K562 (cell line): ENCODE data around the gene DYRK1A. TPM values are rescaled to one million over a fixed set of nuclear protein-coding genes. Genes with fewer than 3 reads are reported as not detected.

Experiments used
- ATAC-seq: fragments of 200-7000 bp; cut with Tn5 transposase; 3 replicates; pipeline ENCODE4 v1.9.1; 2020; ENCODE audit warnings: moderate library complexity
- BruUV-seq: library from RNA; stranded (reverse); fragments of 400-500 nt; replicated peaks from 2 replicates; lab custom pipeline; 2021; lab: Mats Ljungman, UMichigan
- CTCF ChIA-PET: fragments of 300-600 bp; formaldehyde crosslinking; extraction: SDS; loops from one replicate; lab custom pipeline; 2021; ENCODE audit warnings: low intra/inter-chr PET ratio; lab: Yijun Ruan, JAX
- POLR2A ChIA-PET: fragments of 300-600, 350-650 bp; sonication (Branson Sonifier 250); formaldehyde crosslinking; extraction: SDS; loops from one replicate; lab custom pipeline; 2021; ENCODE audit warnings: antibody characterized with exemption, inconsistent platforms; lab: Yijun Ruan, JAX
- DNase-seq, 4 experiments: peaks; one replicate each; pipeline versions ENCODE4 v3.0.0 to v3.0.0-alpha.2; 2011 to 2018; ENCODE audit warnings: low spot score in 3 of 4, mixed read lengths in 3 of 4; ENCODE audit errors: extremely low read depth in 1 of 4
- FAIRE-seq: peaks from 2 replicates; lab custom pipeline; 2011; peaks lifted over from hg19 to GRCh38; lab: Jason Lieb, UNC
- H2AFZ ChIP-seq: 2 replicates; pipeline ENCODE4 v1.6.0; 2011; ENCODE audit warnings: low read depth, low read length, control low read depth, inconsistent platforms
- H3K27ac ChIP-seq: fragments of 200-600 bp; 3 replicates; pipeline ENCODE4 v1.8.0; 2011; ENCODE audit warnings: low read depth, mild to moderate bottlenecking, control low read depth, inconsistent platforms, low read length, moderate library complexity, mixed read lengths; ENCODE audit errors: extremely low read depth
- H3K27me3 ChIP-seq, 2 experiments: fragments of 300-600 bp in 1 of 2; 2 replicates in 1 of 2; 3 replicates in 1 of 2; pipeline versions ENCODE4 v1.6.0 to v1.8.0; 2011; ENCODE audit warnings: inconsistent platforms in 2 of 2, low read length in 2 of 2, mild to moderate bottlenecking in 1 of 2, mixed read lengths in 1 of 2, moderate library complexity in 1 of 2; ENCODE audit not compliant: control insufficient read depth in 2 of 2, insufficient read depth in 2 of 2
- H3K36me3 ChIP-seq: fragments of 300-600 bp; 3 replicates; pipeline ENCODE4 v1.8.0; 2011; ENCODE audit warnings: mild to moderate bottlenecking, low read length, inconsistent platforms; ENCODE audit not compliant: control insufficient read depth, insufficient read depth
- H3K4me1 ChIP-seq, 2 experiments: fragments of 200-600 bp in 1 of 2; replicated peaks in 1 of 2; 2 replicates in 1 of 2; 3 replicates in 1 of 2; pipeline versions ENCODE4 v1.5.1 to v1.8.0; 2011; ENCODE audit warnings: inconsistent platforms in 2 of 2, low read length in 2 of 2, mild to moderate bottlenecking in 1 of 2, mixed read lengths in 1 of 2, moderate library complexity in 1 of 2; ENCODE audit not compliant: control insufficient read depth in 2 of 2, insufficient read depth in 2 of 2
- H3K4me2 ChIP-seq: 2 replicates; pipeline ENCODE4 v1.6.1; 2011; ENCODE audit warnings: low read length, control low read depth, inconsistent platforms, mixed read lengths; ENCODE audit not compliant: insufficient read depth
- H3K4me3 ChIP-seq: fragments of 200-600 bp; sonication (generic), shearing (Covaris generic); 2 replicates; pipeline ENCODE4 v1.5.1; 2016; ENCODE audit warnings: control low read depth, inconsistent platforms
- H3K79me2 ChIP-seq: fragments of 200-600 bp; 3 replicates; pipeline ENCODE4 v1.8.0; 2011; ENCODE audit warnings: low read length, inconsistent platforms; ENCODE audit not compliant: control insufficient read depth, insufficient read depth
- H3K9ac ChIP-seq, 2 experiments: 2 replicates each; pipeline versions ENCODE4 v1.6.0 to v1.6.1; 2011; ENCODE audit warnings: low read depth in 2 of 2, low read length in 2 of 2, control low read depth in 1 of 2, inconsistent platforms in 1 of 2, mild to moderate bottlenecking in 1 of 2, mixed read lengths in 1 of 2; ENCODE audit not compliant: insufficient read depth in 1 of 2
- H3K9me1 ChIP-seq: one replicate; pipeline ENCODE4 v1.6.0; 2011; ENCODE audit warnings: inconsistent platforms, mild to moderate bottlenecking, low read length, moderate library complexity; ENCODE audit not compliant: control insufficient read depth, insufficient read depth
- H3K9me3 ChIP-seq: replicated peaks from 2 replicates; pipeline ENCODE4 v1.5.1; 2011; ENCODE audit warnings: low read depth, low read length, inconsistent platforms; ENCODE audit not compliant: control insufficient read depth, insufficient read depth
- H4K20me1 ChIP-seq: replicated peaks from 2 replicates; pipeline ENCODE4 v1.6.1; 2011; ENCODE audit warnings: low read length, inconsistent platforms, mixed read lengths; ENCODE audit not compliant: control insufficient read depth, insufficient read depth
- KDM1A ChIP-seq, 2 experiments: fragments of 450-650 bp; IDR thresholded peaks; 2 replicates each; pipeline ENCODE4 v1.6.1; 2016; ENCODE audit warnings: mild to moderate bottlenecking in 2 of 2
- MEIS2 ChIP-seq: fragments of 450-650 bp; IDR thresholded peaks from 2 replicates; pipeline ENCODE4 v1.6.1; 2014; ENCODE audit warnings: mild to moderate bottlenecking; ENCODE audit not compliant: partially characterized antibody
- ZBTB33 ChIP-seq: sonication (generic); formaldehyde crosslinking; IDR thresholded peaks from 2 replicates; pipeline ENCODE4 v1.8.1; 2023; ENCODE audit warnings: mild to moderate bottlenecking, missing genetic modification reagents
- ZFP1 ChIP-seq: fragments of 450-650 bp; formaldehyde crosslinking; IDR thresholded peaks from 2 replicates; pipeline ENCODE4 v1.4.0; 2020; ENCODE audit warnings: mild to moderate bottlenecking, mixed read lengths
- WGBS: fragments of 100-300 bp; shearing (Covaris generic); methylation state at CpG from one replicate; pipeline ENCODE4 v1.1.6; 2016; ENCODE audit warnings: low coverage, mixed read lengths; ENCODE audit not compliant: insufficient coverage; ENCODE audit errors: missing lambda C conversion rate; 5-methylcytosine and 5-hydroxymethylcytosine counted together
- in situ Hi-C: fragments of 300-500 bp; cut with MboI; formaldehyde crosslinking; loops from 4 replicates; pipeline ENCODE4 v1.15.0; 2018; ENCODE audit warnings: inconsistent platforms, mixed read lengths
- intact Hi-C: fragments of 100-400 bp; cut with micrococcal nuclease; formaldehyde crosslinking; loops from 2 replicates; pipeline ENCODE4 v1.14.2; 2022
- polyA plus RNA-seq, 8 experiments: library from polyadenylated mRNA; depleted of rRNA in 4 of 8; stranded (reverse) in 5 of 8; unstranded in 3 of 8; fragments of >200 nt; fragmentation: Nextera tagmentation in 2 of 8; fragmentation: Illumina TruSeq in 1 of 8; extraction: Ambion mirVana in 2 of 8; extraction: Trizol in 1 of 8; gene quantifications; 2 replicates each; pipeline versions ENCODE4 v1.2.1 to v1.2.3, GENCODE V29; 2011 to 2014; ENCODE audit warnings: inconsistent platforms in 1 of 8, missing spikeins in 1 of 8
- total RNA-seq, 7 experiments: library from RNA; depleted of rRNA in 6 of 7; stranded (reverse); fragments of >200 nt in 6 of 7; fragmentation: Illumina TruSeq in 2 of 7; extraction: Trizol in 2 of 7; gene quantifications; 2 replicates each; pipeline versions ENCODE4 v1.2.1 to v1.2.3, GENCODE V29; 2011 to 2021; ENCODE audit warnings: low replicate concordance in 1 of 7

DYRK1A gene
- total and polyA plus RNA-seq, 9 of the 15 experiments (the other 6 are each of a cell fraction or from before 2014, with no cell fraction given), result 3.7 to 64.8 (median 42.3) TPM

DNA sequence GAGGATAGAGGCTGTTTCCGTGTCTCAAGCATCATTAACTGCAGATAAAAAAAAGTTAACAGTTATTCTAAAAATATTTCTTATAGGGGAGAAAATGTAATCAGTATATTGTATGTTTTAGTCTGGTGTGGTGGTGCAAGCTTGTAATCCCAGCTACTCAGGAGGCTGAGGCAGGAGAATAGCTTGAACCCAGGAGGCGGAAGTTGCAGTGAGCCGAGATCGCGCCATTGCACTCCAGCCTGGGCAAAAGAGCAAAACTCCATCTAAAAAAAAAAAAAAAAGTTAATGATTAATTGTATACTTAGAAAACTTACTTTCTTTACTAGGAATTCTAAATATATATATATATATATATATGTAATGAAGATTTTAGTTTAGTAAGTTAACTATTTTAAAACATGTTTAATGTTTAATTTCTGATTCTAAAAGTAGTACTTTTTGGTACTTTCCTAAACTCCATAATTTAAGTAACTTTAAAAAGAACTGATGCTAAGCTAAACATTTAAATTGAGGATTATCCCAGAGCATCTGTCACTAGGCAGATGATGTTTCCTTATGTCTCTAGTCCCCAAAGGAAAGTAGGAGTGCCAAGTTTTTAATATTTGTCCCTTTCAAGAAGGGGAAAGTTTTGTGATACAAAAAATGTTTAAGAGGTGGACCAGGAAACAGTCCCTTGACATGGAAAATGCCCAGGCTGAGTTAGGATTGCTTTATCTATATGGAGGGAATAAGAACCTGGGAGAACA, 66.3 kb downstream of the DYRK1A start (continued):
- no peak for TF ChIP-seq MEIS2

- peaks cover 34% of the 10 kb centered on the region for H3K36me3 ChIP-seq
- H3K79me2 ChIP-seq, result peaks cover 97% of the 10 kb centered on the region
- H2AFZ ChIP-seq, result no peak overlapping the region
- intact Hi-C loops (no loop called here), in situ Hi-C loops (no loop called here)
- WGBS, result 77% methylated on average over 5 of the region's 5 CpGs
- no peak overlapping the region for H3K4me2 ChIP-seq
- no peak overlapping the region for H3K27ac ChIP-seq
- ATAC-seq (no peak), FAIRE-seq (no peak), DNase-seq (no peak)
- CTCF ChIA-PET, result no interaction called here
- no TSS peak for BruUV-seq
- no peaks in the 10 kb centered on the region for H3K27me3 ChIP-seq
- peaks cover 26% of the 10 kb centered on the region for H4K20me1 ChIP-seq
- H3K9ac ChIP-seq, result no peak overlapping the region
- no peaks in the 10 kb centered on the region for H3K9me3 ChIP-seq
- TF ChIP-seq ZFP1 (CRISPR knock-in tag), result no peak
- TF ChIP-seq KDM1A (IDR thresholded peaks at IDR 0.05), result peak; percentile 76
- TF ChIP-seq ZBTB33, result peak; percentile 30; the same call in 1 of the 2 replicates
- no peaks in the 10 kb centered on the region for H3K9me1 ChIP-seq
- POLR2A ChIA-PET, result interaction anchor here (0.5 to 3.5 kb wide), 5 partner anchors 15 to 187 kb away, joined by 3 to 14 read pairs (median 4); no protein-coding TSS in a partner anchor
- peaks cover 0 to 15% of the 10 kb centered on the region in 2 experiments; a peak in 2 of 5 replicates for H3K4me1 ChIP-seq
- H3K4me3 ChIP-seq, result no peak overlapping the region
These were observed 66.9 kb downstream of the DYRK1A start for GRCh38 chr21:37433456-37433840.
